MM.1S (cell line): ENCODE results near the gene CTXND2.

ENCODE experiments used
- DNase-seq: peaks from one replicate; pipeline ENCODE4 v3.0.0-alpha.2; 2015
- H2AFZ ChIP-seq: fragments of 300-600 bp; sonication (generic); 2 replicates; pipeline ENCODE4 v1.6.0; 2016; ENCODE audit warnings: antibody characterized with exemption, low read length
- H3F3A ChIP-seq: fragments of 300-600 bp; sonication (generic); 2 replicates; pipeline ENCODE4 v1.6.1; 2016; ENCODE audit warnings: mild to moderate bottlenecking, antibody characterized with exemption, low read length, moderate library complexity, mixed read lengths; ENCODE audit not compliant: insufficient read depth
- H3K27ac ChIP-seq: fragments of 300-600 bp; sonication (generic); 2 replicates; pipeline ENCODE4 v1.5.1; 2016; ENCODE audit warnings: mild to moderate bottlenecking, low read length
- H3K27me3 ChIP-seq: fragments of 300-600 bp; sonication (generic); replicated peaks from 2 replicates; pipeline ENCODE4 v1.6.0; 2016; ENCODE audit warnings: low read length; ENCODE audit not compliant: insufficient read depth
- H3K36me3 ChIP-seq: fragments of 300-600 bp; sonication (generic); replicated peaks from 2 replicates; pipeline ENCODE4 v1.6.1; 2016; ENCODE audit warnings: mild to moderate bottlenecking, low read length, mixed read lengths; ENCODE audit not compliant: insufficient read depth
- H3K4me1 ChIP-seq: fragments of 300-600 bp; sonication (generic); 2 replicates; pipeline ENCODE4 v1.6.1; 2016; ENCODE audit warnings: low read length, mixed read lengths
- H3K4me2 ChIP-seq: fragments of 300-600 bp; sonication (generic); 2 replicates; pipeline ENCODE4 v1.6.0; 2016; ENCODE audit warnings: low read depth, low read length
- H3K4me3 ChIP-seq: fragments of 300-600 bp; sonication (generic); 2 replicates; pipeline ENCODE4 v1.5.1; 2016; ENCODE audit warnings: low read length, mixed read lengths
- H3K79me2 ChIP-seq: fragments of 300-600 bp; sonication (generic); 2 replicates; pipeline ENCODE4 v1.6.1; 2016; ENCODE audit warnings: mixed run types, low read length, mixed read lengths
- H3K9ac ChIP-seq: fragments of 300-600 bp; sonication (generic); 2 replicates; pipeline ENCODE4 v1.6.1; 2016; ENCODE audit warnings: low read length, mixed read lengths
- H3K9me2 ChIP-seq: fragments of 300-600 bp; sonication (generic); replicated peaks from 2 replicates; pipeline ENCODE4 v1.6.1; 2016; ENCODE audit warnings: mild to moderate bottlenecking, low read length, mixed read lengths; ENCODE audit not compliant: insufficient read depth
- H3K9me3 ChIP-seq: fragments of 300-600 bp; sonication (generic); replicated peaks from 2 replicates; pipeline ENCODE4 v1.6.1; 2016; ENCODE audit warnings: mild to moderate bottlenecking, low read length, mixed read lengths; ENCODE audit not compliant: insufficient read depth
- H4K20me1 ChIP-seq: fragments of 300-600 bp; sonication (generic); 2 replicates; pipeline ENCODE4 v1.6.1; 2016; ENCODE audit warnings: mild to moderate bottlenecking, low read length, moderate library complexity, mixed read lengths; ENCODE audit not compliant: insufficient read depth
- CTCF ChIP-seq: fragments of 300-600 bp; sonication (generic); IDR thresholded peaks from 2 replicates; pipeline ENCODE4 v1.5.1; 2016; ENCODE audit warnings: antibody characterized with exemption, low read length, mixed read lengths
- EZH2 ChIP-seq: fragments of 300-600 bp; sonication (generic); optimal IDR thresholded peaks from 2 replicates; pipeline ENCODE3; 2017; ENCODE audit warnings: low read depth, mild to moderate bottlenecking, antibody characterized with exemption, low read length, mixed read lengths
- EZH2phosphoT487 ChIP-seq: fragments of 300-600 bp; sonication (generic); IDR thresholded peaks from 2 replicates; pipeline ENCODE4 v1.6.1; 2018; ENCODE audit warnings: antibody characterized with exemption, low read length

Gene CTXND2

GRCh38 chr1:150873521-150873920, 13.4 kb upstream of the CTXND2 start:
- 0 out of 2 replicates have a peak, but pooled peaks cover 4% of the 10 kb centered on the region for H3K36me3 ChIP-seq
- no peaks in the 10 kb centered on the region for H3K9me3 ChIP-seq
- no peak overlapping the region for H3K9ac ChIP-seq
- H3K4me3 ChIP-seq: no peak overlapping the region
- DNase-seq: no peak
- no peaks in the 10 kb centered on the region for H3K27me3 ChIP-seq
- H3K4me2 ChIP-seq: no peak overlapping the region
- H3K4me1 ChIP-seq: peaks cover 11% of the 10 kb centered on the region
- no peaks in the 10 kb centered on the region for H4K20me1 ChIP-seq
- H3F3A ChIP-seq: 0 out of 2 replicates have a peak, but pooled peaks cover 7% of the 10 kb centered on the region
- no peak overlapping the region for H3K27ac ChIP-seq
- no peaks in the 10 kb centered on the region for H3K9me2 ChIP-seq
- no peak overlapping the region for H2AFZ ChIP-seq
- TF ChIP-seq EZH2: no peak
- no peak for TF ChIP-seq CTCF
- TF ChIP-seq EZH2phosphoT487: no peak
- H3K79me2 ChIP-seq: peaks cover 68% of the 10 kb centered on the region

GRCh38 chr1:150874455-150875196, 12.3 kb upstream of the CTXND2 start:
- Histone ChIP-seq H3K4me2 (peak overlapping the region; percentile 54; the same call in 1 of the 2 replicates), H3K27ac (no peak overlapping the region), H3K9me2 (no peaks in the 10 kb centered on the region), H3K79me2 (peaks cover 59% of the 10 kb centered on the region), H4K20me1 (no peaks in the 10 kb centered on the region), H3K4me3 (no peak overlapping the region), H3K9ac (no peak overlapping the region), H3K9me3 (no peaks in the 10 kb centered on the region), H3K4me1 (peaks cover 11% of the 10 kb centered on the region), H3F3A (0 out of 2 replicates have a peak, but pooled peaks cover 7% of the 10 kb centered on the region), H2AFZ (no peak overlapping the region), H3K36me3 (0 out of 2 replicates have a peak, but pooled peaks cover 4% of the 10 kb centered on the region), H3K27me3 (no peaks in the 10 kb centered on the region)
- no peak for DNase-seq
- TF ChIP-seq EZH2phosphoT487 (no peak), EZH2 (no peak), CTCF (no peak)

DNA sequence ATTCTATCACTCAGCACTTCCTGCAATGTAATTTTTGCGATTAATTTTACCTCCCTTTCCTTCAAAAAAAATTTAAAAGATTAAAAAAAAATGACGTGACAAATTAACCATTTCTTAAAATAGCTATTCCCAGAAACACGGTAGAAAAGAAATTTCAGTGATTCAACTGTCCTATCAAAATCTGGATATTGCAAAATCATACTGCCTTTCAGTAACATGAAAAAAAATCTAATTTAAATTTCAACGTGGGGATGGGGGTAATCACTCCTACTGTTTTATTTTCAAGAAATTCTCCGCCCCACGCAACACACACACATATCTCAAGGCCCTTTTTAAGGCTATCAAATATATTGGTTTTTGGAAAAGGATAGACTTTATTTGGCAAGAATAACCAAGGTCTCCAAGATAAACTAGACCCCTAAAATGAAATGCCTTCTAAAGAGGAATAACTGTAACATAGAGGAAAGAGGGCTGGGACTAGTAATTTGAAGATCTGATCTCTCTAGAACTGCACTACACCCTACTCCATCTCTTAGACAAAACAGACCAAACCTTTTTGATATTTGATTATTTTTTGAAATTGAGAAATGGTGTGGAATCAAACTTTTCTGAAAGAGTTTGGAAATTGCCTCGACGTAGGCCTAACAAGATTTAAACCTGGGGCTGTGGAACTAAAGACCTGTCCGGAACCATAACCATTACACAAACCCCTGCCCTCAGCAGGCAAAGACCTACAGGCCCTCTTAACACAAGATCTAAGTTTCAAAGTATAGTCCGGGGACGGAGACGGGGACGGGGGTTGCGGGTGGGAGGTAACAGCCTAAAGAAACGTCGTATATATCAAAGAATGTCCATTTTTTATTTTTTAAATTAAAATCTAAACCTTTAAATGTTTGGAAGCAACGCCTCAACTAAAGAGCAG, 11.5 kb upstream of the CTXND2 start:
- Histone ChIP-seq H4K20me1 (no peaks in the 10 kb centered on the region), H3K4me2 (peak overlapping the region; percentile 54), H2AFZ (peak overlapping the region; percentile 64), H3K27ac (peak overlapping the region; percentile 20; the same call in 1 of the 2 replicates), H3K4me1 (peaks cover 11% of the 10 kb centered on the region), H3K9ac (peak overlapping the region; percentile 69), H3K27me3 (no peaks in the 10 kb centered on the region), H3K4me3 (peak overlapping the region; percentile 71), H3K79me2 (peaks cover 52% of the 10 kb centered on the region), H3K9me3 (no peaks in the 10 kb centered on the region), H3K36me3 (0 out of 2 replicates have a peak, but pooled peaks cover 4% of the 10 kb centered on the region), H3F3A (0 out of 2 replicates have a peak, but pooled peaks cover 7% of the 10 kb centered on the region), H3K9me2 (no peaks in the 10 kb centered on the region)
- DNase-seq: no peak
- TF ChIP-seq EZH2phosphoT487 (no peak), CTCF (no peak), EZH2 (no peak)
